HG03558 (cell line): ENCODE results near the gene RPL36AL.
"Not testable (repeated sequence)": the region's sequence is repeated elsewhere in the genome, so short reads cannot be mapped to it uniquely, and the experiment has no call there.

Experiments used
- ATAC-seq: cut with Tn5 transposase; IDR thresholded peaks from one replicate; pipeline ENCODE4 v1.9.1; 2021; ENCODE audit warnings: moderate number of reproducible peaks; ENCODE audit not compliant: unreplicated experiment; ENCODE audit errors: extremely low read depth

RPL36AL gene

DNA sequence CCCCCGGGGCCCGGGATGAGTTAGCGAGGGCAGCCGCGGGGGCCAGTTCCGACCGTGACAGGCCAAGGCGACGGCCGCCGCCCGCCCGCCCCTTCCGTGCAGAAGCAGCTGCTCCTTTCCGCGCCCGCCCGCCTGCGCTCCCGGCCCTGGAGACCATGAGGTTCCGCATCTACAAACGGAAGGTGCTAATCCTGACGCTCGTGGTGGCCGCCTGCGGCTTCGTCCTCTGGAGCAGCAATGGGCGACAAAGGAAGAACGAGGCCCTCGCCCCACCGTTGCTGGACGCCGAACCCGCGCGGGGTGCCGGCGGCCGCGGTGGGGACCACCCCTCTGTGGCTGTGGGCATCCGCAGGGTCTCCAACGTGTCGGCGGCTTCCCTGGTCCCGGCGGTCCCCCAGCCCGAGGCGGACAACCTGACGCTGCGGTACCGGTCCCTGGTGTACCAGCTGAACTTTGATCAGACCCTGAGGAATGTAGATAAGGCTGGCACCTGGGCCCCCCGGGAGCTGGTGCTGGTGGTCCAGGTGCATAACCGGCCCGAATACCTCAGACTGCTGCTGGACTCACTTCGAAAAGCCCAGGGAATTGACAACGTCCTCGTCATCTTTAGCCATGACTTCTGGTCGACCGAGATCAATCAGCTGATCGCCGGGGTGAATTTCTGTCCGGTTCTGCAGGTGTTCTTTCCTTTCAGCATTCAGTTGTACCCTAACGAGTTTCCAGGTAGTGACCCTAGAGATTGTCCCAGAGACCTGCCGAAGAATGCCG lies 872 bp upstream of the RPL36AL start:
- ATAC-seq, result no peak

DNA sequence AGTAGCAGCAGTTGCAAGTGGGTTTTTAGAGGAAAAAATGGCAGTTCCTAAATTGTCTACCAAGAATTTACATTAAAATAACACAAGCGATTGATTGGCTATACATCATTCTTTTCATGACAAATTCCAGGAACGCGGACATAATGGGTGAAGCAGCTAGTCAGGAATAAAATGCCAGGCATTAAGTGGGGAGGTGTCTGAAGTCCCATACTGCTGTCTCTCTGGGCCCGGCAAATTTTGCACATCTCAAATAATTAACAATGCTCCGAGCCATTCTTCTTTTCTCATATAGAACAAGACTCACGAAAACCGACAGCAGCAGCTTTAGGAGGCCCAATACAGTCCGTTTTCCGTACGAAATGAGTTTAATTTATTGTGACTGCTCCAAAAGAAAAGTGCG lies 696 bp downstream of the RPL36AL start:
- ATAC-seq, result no peak

DNA sequence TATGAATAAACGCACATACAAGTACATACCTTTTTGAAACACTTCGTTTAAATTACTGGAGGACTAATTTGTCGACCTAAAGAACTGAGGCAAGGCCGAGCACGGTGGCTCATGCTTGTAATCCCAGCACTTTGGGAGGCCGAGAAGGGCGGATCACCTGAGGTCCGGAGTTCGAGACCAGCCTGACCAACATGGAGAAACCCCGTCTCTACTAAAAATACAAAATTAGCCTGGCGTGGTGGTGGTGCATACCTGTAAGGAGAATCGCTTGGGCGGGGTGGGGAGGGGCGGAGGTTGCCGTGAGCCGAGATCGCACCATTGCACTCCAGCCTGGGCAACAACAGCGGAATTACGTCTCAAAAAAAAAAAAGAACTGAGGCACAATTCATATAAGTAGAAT lies 1.2 kb downstream of the RPL36AL start:
- not testable (repeated sequence) for ATAC-seq

DNA sequence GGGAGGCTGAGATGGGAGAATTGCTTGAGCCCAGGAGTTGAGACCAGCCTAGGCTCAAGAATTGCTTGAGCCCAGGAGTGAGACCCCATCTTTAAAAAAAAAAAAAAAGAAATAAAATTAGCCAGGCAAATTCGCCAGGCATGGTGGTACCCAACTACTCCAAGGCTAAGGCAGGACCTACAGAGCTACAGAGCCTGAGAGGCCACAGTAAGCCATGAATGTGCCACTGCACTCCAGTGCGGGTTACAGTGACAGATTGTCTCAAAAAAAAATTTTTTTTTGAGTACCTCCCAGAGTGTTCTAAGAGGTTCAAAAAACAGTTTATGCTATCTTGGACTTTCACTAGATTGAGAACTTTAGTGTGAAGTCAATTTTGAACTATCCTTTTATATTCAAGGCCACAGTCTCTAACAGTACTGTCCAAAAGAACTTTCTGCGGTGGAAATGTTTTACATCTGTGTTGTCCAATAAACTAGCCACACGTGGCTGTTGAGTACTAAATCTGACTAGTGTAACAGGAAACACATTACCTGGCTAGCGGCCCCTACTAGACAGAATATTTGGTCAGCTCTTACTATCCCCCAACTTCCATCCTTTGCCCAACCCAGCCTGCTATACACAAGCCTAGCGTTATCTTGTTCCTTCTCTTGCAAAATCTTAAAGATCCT lies 2.4 kb downstream of the RPL36AL start:
- ATAC-seq, result no peak

DNA sequence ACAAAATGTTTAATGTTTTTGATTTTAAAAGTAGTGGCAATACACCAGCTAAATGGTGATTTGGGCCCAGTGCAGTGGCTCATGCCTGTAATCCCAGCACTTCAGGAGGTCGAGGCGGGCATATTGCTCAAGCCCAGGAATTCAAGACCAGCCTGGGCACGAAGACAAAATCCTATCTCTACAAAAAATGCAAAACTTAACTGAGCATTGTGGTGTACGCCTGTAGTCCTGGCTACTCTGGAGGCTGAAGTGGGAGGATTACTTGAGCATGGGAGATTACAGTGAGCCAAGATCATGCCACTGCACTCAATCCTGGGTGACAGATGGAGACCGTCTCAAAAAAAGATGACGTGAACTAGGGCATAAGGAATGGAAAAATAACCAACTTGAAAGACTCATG lies 4.7 kb downstream of the RPL36AL start:
- ATAC-seq, result no peak

DNA sequence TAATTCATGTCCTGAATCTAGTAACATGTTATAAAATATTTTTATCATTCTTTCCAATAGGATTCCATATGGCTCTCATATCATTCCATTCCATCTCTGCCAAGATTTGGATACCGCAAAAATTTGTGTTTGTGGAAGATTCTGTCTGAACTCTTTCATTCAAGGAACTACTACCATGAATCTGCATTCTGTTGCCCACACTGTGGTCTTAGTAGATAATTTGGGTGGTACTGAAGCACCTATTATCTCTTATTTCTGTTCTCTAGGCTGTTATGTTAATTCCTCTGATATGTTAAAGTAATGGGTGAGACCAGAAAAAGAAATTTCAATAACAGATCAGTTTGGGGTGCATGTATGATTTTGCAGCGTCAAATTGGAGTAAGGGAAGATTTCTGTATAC lies 6.2 kb downstream of the RPL36AL start:
- ATAC-seq, result no peak

DNA sequence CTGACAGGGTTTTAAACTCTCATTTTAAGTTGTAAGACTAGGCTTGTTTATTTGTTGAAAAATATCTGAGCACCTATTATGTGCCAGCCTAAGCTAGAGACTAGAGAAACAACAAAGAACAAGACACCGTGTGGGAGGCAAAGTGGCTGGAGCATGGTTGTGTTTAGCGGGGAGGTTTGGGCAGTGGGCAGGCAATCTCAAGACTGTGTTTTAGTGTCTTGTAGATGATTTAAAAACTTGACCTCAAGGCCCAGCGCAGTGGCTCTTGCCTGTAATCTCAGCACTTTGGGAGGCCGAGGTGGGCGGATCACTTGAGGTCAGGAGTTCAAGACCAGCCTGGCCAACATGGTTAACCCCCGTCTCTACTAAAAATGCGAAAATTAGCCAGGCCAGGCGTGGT lies 7.8 kb downstream of the RPL36AL start:
- no peak for ATAC-seq

DNA sequence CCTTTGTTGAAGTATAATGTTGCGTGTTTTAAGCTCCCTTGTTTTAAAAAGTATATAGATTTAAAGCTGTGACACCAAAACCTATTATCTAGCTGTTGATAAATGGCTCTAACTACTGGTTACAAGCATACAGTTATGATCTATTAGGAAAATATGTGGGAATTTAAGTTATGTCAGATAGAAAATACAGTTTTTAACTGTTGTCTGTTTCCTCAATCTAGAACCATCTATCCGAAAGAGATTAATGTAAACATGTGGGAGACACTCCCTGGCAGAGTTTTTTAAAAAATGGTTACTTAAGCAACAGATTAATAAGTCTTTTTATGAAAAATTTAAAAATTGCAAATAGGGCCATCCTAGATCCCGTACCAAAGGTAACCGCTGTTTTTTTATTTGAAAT lies 8.2 kb downstream of the RPL36AL start:
- no peak for ATAC-seq

DNA sequence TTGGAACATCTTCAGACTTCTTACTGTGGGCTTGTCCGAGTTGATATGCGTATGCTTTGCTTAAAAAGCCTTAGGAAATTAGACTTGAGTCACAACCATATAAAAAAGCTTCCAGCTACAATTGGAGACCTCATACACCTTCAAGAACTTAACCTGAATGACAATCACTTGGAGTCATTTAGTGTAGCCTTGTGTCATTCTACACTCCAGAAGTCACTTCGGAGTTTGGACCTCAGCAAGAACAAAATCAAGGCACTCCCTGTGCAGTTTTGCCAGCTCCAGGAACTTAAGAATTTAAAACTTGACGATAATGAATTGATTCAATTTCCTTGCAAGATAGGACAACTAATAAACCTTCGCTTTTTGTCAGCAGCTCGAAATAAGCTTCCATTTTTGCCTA lies 12.8 kb downstream of the RPL36AL start:
- no peak for ATAC-seq

DNA sequence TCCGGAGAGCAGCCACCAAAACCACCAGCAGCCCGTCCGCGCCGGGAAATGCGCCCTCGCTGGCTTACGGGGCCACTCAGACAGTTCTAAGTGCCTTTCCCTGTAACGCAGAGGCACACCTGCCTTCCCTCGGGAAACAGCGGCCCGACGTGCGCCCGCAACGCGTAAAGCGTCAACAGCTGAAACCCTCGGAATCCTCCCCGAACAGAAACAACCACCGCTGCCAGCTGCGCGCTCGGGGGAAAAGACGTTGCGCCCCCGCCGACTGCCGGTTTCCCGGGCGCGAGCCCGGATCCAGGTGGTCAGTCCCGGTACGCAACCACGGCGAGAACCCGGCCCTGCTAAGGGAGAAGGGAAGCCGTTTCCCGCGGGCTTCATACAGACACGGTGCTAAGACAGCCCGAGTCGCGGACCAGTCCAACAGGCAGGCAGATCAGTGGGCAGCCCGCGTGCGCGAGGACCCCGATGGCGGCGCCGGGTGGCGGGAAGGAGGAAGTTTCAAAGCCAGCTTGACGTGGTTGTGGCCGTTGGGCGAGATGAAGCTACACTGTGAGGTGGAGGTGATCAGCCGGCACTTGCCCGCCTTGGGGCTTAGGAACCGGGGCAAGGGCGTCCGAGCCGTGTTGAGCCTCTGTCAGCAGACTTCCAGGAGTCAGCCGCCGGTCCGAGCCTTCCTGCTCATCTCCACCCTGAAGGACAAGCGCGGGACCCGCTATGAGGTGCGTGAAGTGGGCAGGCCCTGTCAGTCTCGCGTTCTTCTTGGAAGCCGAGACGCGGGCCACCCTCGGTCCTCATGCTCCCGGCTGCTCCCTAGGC lies 21.7 kb downstream of the RPL36AL start, which contains the start of gene LRR1:
Gene LRR1, plus strand, starts transcription at position 456 of the 816 bp plus-strand sequence. Its CDS starts 81 bp downstream, at position 537.
- ATAC-seq, result peak; percentile 42

DNA sequence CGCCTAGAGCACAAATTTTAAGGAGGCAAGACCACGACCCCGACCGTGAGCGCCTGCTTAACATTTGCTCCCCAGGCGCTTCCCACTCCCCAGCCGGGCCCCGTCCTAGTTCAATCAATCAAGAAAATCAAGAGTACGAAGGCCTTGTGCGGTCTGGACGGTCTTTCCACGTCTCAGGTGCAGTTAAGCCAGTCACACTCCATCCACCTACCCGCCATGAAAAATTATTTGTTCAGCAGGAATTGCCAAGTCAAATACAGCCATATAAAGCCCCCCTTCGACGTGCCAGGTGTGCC lies 22.3 kb downstream of the RPL36AL start:
- no peak for ATAC-seq

DNA sequence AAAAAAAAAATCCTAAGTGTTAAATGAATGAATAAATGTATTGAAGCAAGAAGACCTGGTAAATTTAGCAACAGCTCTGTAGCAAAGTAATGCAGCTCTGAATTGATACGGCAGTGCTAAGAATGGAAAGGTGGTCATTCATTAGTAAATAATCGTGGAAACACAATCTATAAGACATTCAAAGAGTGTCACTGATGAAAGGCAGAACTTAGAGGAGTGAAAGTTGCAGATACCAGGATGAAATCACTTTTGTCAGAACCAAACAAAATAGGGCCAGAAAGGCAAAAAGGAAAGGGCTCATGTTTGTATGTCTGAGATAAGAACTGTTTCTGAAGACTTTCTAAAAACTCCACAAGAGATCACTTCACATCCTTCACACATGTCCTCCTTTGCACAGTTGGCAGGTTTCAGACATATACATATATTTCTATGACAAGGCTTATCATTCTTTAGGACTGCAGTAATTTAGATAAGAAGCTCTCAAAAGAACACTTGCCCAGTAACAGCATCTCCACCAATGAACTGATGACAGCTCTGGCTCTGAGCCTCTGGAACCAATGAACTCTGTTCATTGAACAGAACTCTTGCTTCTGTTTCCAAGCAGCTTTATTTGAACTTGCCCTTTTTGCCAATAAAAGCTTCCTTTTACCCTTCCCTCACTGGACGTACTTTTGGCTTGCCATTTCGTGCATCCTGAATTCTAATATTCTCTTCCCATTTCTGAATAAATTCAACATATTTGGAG lies 25.9 kb downstream of the RPL36AL start:
- ATAC-seq, result no peak

DNA sequence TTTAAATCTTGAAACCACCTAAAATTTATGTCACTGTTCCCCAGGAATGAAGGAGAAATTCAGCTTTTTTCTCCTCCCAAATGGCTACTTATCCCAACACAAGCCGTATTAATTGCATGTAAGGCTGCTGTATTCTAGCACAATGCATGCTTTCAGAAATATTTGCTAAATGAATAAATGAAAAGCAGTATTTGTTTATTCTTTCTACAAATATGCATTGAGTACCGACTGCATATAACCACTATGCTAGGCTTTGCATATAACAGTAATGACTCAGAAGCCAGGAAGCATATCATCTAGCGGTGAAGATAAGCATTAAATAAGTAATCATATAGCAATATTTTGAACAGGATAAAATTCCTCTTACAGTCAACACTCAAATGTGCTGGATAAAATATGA lies 27.4 kb downstream of the RPL36AL start:
- no peak for ATAC-seq

DNA sequence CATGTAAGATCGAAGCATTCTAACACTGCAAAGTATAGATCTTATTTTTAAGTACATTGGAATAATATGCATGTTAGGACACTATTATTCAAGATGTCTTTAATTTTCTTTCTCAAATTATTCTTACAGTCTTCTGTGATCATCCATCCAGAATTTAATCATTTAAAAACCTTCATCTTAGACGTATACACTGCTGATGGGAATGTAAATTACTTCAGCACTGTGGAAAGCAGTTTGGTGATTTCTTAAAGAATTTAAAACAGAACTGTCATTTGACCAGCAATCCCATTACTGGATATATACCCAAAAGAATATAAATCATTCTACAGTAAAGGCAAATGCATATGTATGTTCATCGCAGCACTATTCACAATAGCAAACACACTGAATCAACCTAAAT lies 31.0 kb downstream of the RPL36AL start:
- ATAC-seq, result no peak

DNA sequence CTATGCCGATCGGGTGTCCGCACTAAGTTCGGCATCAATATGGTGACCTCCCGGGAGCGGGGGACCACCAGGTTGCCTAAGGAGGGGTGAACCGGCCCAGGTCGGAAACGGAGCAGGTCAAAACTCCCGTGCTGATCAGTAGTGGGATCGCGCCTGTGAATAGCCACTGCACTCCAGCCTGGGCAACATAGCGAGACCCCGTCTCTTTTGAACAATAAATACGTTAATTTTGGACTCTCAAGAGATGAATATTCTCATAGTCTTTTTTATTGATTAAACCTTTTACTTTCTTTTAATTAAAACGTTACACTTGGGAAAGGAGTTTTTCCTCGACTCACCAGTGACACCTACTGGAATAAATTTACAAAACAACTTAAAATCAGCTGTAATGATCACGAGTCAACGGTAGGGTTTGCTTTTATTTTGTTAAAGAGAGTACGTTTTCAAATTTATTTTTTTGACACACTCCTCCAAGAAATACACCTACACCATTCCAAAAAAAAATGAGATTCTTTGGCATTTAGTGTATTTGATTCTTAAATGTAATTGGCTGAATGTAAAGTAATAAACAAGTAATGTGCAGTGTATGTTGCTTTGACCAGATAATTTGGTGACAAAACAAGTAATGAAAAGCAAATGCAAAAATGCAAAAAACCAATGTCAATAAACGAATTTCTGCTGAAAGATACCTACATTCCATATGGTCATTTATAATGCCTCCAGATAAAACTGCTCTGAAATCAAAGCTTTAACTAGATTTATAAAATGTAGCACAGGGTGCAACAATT lies 33.6 kb downstream of the RPL36AL start:
- peak; percentile 21 for ATAC-seq

DNA sequence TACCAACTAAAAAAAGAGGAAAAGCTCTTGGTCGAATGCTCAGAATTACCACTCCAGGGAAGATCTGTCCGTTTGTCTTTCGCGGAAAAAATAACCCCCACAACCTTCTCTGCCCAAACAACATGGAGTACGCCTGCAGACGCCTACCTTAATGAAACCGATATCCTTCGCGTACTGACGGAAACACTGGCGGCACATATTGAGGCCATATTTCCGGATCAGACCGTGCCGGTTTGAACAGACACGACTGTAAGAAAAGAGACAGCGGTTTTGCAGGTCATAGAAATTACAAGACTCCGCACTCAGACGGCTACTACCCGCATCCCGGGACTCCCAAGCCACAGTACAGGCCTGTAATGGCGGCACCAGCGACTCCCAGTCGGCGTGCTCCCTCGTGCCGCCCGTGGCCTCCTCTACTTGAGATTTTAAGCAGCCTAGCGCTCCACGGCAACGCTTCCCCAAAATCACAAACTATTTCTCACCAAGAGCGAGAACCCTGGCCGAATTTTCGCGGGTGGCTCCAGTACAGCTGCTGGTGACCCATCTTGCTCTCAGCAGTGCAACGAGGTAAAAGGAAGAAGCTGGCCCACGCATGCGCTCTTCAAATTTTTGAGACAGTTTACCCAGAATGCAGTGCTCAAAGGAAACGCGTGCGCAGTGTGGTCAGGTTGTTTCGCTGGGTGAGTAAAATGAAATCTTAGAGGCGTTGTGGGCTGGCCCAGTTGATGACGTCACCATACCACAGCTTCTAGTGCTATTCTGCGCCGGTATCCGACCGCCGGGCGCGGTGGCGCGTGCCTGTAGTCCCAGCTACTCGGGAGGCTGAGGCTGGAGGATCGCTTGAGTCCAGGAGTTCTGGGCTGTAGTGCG lies 34.4 kb downstream of the RPL36AL start, which contains the start of gene RPS29:
Gene RPS29, minus strand, starts transcription at position 578 of the 870 bp plus-strand sequence. Its CDS starts 34 bp downstream, at position 544.
- peak; percentile 80 for ATAC-seq

DNA sequence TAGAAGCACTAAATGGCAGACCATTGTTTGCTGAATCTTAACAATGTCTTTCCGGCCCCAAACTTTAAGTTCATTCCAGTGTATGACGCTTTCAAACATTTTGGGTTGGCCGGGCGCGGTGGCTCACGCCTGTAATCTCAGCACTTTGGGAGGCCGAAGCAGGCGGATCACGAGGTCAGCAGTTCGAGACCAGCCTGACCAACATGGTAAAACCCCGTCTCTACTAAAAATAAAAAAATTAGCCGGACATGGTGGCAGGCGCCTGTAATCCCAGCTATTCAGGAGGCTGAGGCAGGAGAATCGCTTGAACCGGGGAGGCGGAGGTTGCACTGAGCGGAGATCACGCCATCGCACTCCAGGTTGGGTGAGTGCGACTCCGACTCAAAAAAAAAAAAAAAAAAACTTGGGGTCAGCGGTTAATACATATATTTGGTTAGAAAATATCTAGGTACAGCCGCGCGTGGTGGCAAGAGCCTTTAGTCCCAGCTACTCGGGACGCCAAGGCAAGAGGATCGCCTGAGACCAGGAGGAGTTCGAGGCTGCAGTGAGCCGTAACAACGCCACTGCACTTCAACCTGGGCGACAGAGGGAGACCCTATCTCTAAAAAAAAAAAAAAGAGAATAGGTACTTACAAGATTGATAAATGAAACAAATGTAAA lies 35.3 kb downstream of the RPL36AL start:
- not testable (repeated sequence) for ATAC-seq

DNA sequence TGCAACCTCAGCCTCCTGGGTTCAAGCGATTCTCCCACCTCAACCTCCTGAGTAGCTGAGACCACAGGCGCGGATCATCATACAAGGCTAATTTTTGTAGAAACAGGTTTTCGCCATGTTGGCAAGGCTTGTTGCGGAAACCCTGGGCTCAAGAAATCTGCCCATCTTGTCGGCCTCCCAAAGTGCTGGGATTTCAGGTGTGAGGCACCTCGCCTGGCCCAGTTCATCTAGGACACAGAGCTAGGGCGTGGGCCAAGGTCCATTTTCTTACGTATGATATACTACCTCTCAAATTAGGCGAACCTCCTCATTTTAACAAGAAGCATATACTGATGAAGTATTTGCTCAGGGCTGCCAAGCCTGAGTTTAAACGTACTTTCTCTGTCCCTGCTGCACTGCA lies 36.4 kb downstream of the RPL36AL start:
- ATAC-seq, result no peak
